Middle frontal gyrus (tissue), 1 donor: ENCODE results near the gene PSMC2.
"Not testable (repeated sequence)": the region's sequence is repeated elsewhere in the genome, so short reads cannot be mapped to it uniquely, and the experiment has no call there.

Experiments
- DNase-seq: peaks from one replicate; pipeline ENCODE4 v3.0.0-alpha.2; 2015; ENCODE audit warnings: low spot score; ENCODE audit errors: extremely low spot score

The PSMC2 gene

GRCh38 chr7:103373866-103374643, 26.6 kb downstream of the PSMC2 start:
- DNase-seq, result no peak

- no peak for DNase-seq
These were observed 32.0 kb downstream of the PSMC2 start for GRCh38 chr7:103379270-103379975.

- no peak for DNase-seq
These were observed 33.1 kb downstream of the PSMC2 start for GRCh38 chr7:103380395-103381191.

DNA sequence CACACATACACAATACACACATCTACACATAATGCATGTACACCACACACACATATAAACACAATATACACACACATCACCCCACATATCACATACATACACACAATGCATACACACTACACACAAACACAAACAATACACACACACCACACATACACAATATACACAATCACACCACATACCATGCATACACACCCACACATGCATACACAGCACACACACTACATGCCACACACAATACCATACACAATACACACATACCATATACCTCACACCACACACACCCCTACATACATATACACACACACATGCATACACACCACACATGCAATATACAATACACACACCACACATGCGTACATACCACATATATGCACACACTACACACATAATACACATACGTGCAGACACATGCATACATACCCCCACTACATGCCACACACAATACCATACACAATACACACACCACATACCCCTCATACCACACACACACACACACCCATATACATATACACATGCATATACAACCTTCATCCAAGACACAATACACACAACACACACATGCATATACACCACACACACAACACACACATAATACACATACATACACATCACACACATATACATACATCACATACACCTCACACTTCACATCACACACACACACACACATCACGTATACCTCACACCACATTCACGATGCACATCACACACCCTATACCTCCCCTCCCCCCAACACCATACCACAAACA, 34.0 kb downstream of the PSMC2 start:
- DNase-seq, result no peak

GRCh38 chr7:103382032-103382402, 34.6 kb downstream of the PSMC2 start:
- DNase-seq, result no peak

DNA sequence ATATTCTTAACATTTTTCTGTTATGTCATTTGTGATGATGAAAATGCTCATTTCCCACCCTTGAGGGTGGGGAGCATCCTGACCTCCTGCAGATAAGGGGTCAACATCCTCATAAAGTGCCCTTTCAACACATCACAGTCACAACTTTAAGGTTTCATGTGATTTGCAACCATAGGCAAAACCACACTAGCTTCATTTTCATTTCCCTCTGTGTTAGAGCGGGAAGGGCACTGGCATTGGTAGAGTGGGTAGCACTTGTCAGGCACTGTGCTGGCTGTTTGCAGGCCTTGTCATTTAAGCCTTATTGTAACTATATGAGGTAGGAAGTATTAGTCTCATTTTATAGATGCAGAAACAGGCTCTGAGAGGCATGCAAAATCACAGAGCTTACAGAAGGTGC, 39.8 kb downstream of the PSMC2 start:
- no peak for DNase-seq

DNA sequence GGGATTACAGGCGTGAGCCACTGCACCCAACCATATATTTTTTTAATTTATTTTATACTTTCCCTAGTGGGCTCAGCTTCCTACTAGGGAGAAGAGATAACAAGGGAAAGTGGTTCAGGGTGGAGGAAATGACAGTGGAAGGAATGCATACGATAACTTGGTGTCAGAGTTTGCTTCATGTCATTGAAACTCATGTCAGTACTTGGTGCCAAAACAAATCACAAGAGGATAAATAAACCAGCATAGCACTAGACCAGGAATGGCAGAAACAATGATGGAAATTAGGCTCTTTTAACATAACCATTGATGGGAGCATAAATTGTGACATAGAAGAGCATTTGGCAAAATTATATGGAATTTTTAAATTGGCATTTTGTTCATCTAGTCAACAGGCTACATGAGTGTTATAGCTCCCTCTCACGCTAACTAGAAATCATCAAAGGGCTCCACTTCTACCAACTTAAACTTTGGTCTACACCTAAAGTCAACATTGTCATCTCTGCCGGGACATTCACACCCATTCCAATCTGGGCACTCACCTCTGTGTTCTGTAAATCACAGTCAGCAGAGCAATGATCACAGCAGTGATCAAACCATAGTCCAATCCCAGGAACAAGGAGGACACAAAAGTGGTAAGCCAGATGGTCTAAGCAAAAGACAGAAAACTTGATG, 41.2 kb downstream of the PSMC2 start:
- DNase-seq, result no peak

DNA sequence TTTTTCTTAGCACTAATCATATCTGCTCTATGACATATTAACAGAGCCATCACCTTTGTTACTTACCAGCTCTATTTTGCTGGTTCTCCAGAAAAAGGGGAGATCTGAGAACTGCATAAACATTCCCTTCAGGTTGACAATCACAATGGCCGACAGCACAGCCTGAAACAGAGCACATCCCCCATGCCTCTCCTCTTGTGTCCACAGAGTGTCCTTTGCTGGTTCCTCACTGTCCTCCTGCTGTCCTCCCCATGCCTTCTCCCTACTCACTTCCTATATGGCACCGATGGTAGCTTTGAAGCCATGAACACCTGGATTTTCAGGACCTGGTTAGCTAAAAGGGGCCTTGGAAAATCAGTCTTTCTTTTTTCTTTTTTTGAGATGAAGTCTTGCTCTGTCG, 41.8 kb downstream of the PSMC2 start:
- DNase-seq, result no peak

DNA sequence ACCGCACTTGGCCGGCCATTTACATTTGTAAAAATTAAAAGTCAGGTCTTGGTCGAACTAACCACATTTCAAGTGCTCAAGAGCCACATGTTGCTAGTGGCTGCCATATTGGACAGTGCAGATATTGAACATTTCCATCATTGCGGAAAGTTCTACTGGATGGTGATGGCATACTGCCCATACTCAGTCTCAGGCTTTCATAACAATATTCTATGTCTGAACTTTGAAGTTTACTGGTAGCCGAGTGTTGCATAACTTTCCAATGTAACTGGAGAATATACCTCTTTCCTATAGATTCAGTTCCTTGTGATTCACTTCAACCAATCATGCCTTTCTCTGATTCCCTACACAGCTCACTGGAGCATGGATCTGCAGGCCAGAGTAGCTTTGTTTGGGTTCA, 43.7 kb downstream of the PSMC2 start:
- DNase-seq, result no peak

DNA sequence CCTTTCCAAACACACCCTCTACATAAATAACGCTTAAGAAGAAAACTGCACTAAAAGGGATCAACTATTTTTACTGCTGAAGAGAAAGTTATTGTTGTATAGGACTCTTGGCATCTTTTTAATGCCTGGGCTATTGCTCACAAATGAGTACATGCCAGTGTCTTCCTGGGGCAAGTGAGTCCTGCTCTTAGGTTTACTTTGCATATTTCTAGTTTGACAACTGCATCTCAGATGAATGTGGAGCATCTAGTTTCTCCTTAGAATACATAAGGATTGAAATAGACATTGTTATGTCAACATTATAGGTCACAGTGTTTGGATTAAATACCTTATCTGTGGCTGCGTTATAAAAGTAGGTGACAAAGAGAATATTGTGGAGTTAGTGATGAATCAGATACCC, 44.5 kb downstream of the PSMC2 start:
- no peak for DNase-seq

GRCh38 chr7:103394566-103394965, 47.1 kb downstream of the PSMC2 start:
- DNase-seq, result no peak

- no peak for DNase-seq
These were observed 47.6 kb downstream of the PSMC2 start for GRCh38 chr7:103395071-103395470.

GRCh38 chr7:103396471-103396870, 49.0 kb downstream of the PSMC2 start:
- no peak for DNase-seq

DNA sequence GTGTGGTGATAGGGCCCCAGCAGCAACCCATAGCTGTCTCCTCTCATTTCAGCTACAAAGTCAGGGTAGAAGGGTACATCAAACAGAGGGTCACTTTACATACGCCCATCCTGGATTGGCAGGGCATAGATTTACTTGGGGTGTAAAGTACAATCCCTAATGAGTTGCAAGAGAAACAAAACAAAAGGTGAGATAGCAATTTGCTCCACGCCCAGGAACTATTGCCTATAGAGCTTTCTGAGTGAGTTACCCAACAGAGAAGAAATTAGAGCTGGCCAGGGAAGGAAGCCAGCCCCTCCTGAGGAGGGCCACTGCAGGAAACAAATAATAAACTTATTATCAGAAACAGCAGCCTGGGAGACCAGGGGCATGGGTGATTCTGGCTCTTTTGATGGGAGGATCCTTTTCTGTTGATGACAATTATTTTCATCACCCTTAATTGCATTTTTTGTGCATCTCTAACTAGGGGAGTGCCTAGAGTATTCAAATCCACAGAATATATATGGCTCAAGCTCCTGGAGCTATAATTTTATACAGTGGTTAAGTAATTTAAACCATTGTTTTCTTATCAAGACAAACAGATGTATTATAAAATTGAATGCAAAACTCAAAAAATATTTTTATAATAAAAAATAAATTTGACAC, 51.2 kb downstream of the PSMC2 start:
- DNase-seq, result no peak

- DNase-seq, result not testable (repeated sequence)
These were observed 52.2 kb downstream of the PSMC2 start for GRCh38 chr7:103399687-103400086.

GRCh38 chr7:103405789-103406613, 58.6 kb downstream of the PSMC2 start:
- not testable (repeated sequence) for DNase-seq

- DNase-seq, result no peak
These were observed 64.7 kb downstream of the PSMC2 start for GRCh38 chr7:103412151-103412550.

- DNase-seq, result no peak
These were observed 66.0 kb downstream of the PSMC2 start for GRCh38 chr7:103413407-103413806.

DNA sequence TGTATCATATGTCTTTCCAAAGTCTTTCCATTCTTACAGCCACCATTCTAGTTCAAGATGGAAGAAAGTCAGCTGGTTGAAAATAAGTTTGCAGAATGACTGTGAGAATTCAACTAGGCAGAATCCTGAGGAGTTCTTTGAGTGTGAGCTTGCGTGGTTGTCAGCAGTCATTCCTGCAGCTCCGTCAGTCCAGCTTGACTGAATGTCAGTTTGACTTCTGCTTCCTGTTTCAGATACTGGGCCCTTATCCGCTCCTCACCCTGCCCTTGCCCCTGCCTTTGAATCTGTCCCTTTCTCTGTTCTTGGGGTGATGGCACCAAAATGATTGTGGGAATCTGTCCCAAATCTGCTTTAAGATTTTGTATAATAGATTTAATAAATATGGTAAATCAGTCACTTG, 70.8 kb downstream of the PSMC2 start:
- no peak for DNase-seq
